GM19328 (cell line): ENCODE data around the gene PARD3B.

Experiments
- ATAC-seq: cut with Tn5 transposase; IDR thresholded peaks from one replicate; pipeline ENCODE4 v1.9.1; 2021; ENCODE audit warnings: mild to moderate bottlenecking, moderate library complexity; ENCODE audit not compliant: unreplicated experiment

PARD3B gene

GRCh38 chr2:205366336-205367060 is 821.2 kb downstream of the PARD3B start:
- no peak for ATAC-seq

DNA sequence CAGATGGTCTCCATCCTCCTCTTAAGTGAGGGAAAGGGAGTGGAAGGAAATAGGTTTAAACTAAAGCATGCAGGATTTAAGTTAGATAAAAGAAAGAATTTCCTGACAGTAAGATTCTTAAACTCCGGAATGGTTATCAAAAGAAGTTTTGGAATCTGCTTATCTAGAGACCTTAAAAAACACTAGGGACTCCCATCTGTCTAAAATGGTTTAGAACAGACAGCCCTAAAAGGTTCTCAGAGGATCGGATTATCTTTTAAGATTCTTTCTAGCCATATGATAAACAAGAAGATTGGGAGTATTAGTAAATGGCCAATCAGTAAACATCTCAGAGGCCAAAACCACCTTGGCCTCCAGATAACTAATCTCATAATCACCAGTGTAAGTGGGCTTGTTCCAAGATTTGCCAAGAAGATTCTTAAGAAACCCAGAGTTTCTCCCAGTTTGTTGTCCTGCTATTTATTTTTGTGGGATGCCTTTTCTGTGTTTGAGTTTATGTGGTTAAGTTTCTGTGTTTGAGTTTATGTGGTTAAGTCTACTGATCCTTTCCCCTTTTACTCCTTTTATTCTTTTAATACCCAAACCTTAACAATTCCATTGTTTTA is 822.2 kb downstream of the PARD3B start:
- no peak for ATAC-seq

DNA sequence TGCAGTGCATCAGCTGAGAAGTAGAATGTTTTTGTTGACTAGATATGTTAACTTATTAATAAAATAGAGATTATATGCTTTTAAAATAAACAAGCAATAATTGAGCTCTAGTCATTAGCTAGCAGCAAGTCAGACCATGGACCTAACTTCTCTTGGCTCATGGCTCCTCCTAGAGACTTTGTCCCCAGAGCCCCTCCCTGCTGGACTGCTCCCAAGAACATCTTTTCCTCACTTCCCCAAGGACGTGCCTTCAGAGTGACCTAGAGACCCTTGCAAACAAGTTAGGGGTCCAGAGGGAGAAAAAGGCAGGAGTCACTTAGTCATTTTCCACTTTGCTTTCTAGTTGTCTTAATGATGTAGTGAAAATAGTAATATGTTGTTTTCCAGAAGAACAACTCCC is 824.5 kb downstream of the PARD3B start:
- no peak for ATAC-seq

GRCh38 chr2:205370726-205371125 is 825.5 kb downstream of the PARD3B start:
- ATAC-seq, result no peak

DNA sequence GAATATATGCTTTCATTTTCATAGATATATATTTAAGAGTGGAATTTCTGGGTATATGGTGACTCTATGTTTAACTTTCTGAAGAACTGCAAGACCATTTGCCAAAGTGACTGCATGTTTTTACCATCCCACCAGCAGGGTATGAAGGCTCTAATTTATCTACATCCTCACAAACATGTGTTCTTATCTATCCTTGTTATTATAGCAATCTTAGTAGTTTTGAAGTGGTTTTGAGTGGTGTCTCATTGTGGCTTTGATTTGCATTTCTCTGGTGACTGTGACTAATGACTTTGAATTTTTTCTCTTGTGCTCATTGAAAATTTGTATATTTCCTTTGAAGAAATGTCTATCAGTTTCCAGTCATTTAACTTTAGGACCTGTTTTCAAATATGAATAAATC is 826.9 kb downstream of the PARD3B start:
- ATAC-seq, result no peak

GRCh38 chr2:205375461-205376448 is 830.5 kb downstream of the PARD3B start:
- ATAC-seq, result no peak

DNA sequence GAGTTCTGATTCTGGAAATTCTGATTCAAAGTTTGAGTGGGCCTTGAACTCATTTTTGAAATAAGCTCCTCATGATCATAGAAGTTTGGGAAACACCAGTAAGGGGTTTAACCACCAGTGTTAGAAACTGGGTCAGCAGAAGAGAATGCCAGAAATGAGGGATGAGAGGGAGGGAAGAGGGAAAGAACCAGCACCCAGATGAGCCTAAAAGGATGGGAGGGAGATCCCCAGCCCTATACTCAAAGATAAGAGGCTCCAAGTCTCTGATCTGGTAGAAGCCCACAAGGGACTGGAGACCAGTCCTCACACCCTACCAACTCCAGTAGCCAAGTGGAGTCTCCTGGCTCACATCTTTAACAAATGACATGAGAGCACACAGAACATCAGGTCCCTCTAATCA is 832.0 kb downstream of the PARD3B start:
- no peak for ATAC-seq

- no peak for ATAC-seq
Measured at GRCh38 chr2:205383601-205384000, 838.3 kb downstream of the PARD3B start.

- no peak for ATAC-seq
Measured at GRCh38 chr2:205386109-205386508, 840.8 kb downstream of the PARD3B start.

GRCh38 chr2:205387350-205388055 is 842.2 kb downstream of the PARD3B start:
- ATAC-seq, result no peak

- ATAC-seq, result no peak
Measured at GRCh38 chr2:205390866-205391265, 845.6 kb downstream of the PARD3B start.

DNA sequence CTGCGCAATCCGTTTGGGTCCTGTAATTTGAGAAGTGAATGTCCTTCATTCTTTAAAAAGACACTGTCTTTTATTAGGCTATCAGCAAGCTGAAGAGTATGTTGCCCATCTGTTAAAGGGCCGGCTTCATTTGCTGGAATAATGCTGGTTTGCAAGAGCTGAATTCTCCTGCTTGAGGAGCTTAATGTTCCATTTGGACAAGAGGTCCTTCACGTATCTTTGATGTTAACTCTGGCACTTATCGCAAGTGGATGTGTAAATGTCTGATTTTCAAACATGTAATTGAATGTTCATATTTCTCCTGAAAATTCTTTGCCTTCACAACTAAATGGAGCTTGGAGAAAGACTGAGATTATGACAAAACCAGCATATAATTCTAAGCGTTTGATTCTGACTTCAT is 856.2 kb downstream of the PARD3B start:
- no peak for ATAC-seq

GRCh38 chr2:205402011-205402410 is 856.7 kb downstream of the PARD3B start:
- no peak for ATAC-seq

- no peak for ATAC-seq
Measured at GRCh38 chr2:205403244-205403825, 858.1 kb downstream of the PARD3B start.

DNA sequence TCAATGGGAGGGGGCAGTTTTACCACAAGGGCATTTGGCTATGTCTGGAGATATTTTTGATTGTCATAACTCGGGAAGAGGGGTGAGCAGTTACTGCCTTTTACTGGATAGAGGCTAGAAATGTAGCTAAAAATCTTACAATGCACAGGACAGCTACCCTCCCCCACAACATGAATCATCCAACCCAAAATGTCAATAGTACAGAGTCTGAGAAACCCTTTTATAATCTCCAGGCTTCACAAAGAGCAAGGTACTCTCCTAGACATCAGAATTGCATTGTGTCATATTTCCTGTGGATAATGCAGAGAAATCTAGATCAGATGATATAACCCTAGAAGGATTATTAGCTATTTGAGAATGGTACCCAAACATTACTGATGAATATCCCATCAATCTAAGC is 859.9 kb downstream of the PARD3B start:
- no peak for ATAC-seq

GRCh38 chr2:205405752-205406151 is 860.5 kb downstream of the PARD3B start:
- no peak for ATAC-seq

GRCh38 chr2:205407984-205408383 is 862.7 kb downstream of the PARD3B start:
- no peak for ATAC-seq

DNA sequence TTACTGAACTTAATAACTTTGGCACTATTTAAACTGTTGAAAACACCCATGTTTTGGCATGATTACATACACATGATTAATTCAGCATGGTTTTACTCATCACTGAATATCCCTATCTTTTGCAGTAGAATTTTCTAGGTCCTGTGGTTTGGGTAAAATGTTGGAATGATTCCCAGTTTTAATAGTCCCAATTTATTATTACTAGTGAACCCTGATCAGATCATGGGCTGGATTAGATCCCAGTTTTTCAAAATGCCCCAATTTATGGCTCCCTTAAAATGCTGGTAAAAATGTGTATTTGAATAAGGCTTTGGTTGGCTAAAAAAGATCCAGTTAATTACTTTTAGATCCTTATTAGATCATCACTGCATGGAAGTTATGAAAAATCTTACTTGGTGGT is 863.4 kb downstream of the PARD3B start:
- ATAC-seq, result no peak

DNA sequence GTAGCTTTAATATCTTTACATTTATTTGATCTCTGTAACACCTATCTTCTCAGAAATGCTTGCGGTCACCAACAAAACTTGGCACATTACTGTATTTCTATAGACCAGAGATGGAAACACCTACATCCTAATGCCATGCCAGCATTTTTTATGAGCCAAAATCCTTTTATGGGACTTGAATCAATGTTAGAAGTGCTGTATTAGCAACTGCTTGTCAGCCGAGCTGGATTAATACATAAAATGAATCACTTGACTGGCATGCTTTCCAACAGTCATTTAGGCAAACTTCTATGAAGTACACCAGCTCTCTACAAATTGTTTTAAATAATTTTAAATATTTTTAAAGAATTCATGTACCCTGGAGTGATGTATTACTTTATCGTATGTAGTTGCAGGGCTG is 864.1 kb downstream of the PARD3B start:
- ATAC-seq, result no peak

DNA sequence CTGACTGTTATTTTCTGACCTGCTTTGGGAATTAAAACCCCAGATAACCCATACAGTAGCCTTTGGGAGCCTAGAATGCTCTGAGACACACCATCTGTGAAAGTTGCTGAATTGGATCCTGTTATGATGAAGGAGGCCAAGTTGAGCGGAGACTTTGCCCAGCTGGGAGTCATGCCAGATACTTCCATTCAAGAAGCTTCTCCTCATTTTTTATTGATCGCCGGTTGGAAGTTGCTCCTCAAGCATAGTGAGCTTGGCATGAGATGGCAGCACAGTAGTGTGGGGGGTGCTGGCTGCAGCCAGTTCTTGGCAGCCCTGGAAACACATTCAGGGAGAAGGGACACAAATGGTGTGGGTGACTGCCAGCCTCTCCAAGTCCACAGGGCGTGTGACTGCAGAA is 866.3 kb downstream of the PARD3B start:
- no peak for ATAC-seq

DNA sequence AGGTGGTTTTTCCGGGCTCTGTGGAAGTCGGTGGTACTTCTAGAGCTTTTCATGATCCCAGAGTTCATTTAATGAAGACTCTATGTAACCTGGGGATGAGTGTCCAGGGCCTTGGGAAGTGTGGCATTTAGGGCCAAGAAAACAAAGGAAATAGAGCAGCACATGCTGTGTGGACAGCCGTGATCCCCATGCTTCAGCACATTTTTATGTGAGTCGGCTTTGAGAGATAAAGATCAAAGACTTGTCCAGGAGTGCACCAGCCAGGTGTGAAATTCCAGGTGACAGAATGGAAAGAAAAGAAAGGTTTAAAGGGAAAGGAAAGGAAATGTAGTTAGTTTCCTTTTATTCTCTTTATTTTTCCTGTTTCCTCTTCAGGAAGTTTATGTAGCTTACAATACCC is 879.1 kb downstream of the PARD3B start:
- ATAC-seq, result no peak
